Measurements from ENCODE around the gene KLK14.

DNA sequence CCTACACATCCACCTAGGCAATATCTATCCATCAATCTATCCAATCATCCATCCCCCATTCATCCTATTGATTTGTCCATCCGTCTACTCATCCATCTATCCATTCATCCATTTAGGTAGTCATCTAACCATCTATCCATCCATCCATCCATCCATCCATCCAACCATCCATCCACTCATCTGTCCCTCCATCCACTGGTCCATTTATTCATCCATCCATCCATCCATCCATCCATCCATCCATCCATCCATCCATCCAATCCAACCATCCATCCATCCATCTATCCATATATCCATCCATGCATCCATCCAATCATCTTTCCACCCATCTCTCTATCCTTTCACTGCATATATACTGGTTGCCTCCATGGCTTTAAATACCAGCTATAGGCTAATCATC, 21.7 kb downstream of the KLK14 start:
- TF ChIP-seq, protein P1, sequence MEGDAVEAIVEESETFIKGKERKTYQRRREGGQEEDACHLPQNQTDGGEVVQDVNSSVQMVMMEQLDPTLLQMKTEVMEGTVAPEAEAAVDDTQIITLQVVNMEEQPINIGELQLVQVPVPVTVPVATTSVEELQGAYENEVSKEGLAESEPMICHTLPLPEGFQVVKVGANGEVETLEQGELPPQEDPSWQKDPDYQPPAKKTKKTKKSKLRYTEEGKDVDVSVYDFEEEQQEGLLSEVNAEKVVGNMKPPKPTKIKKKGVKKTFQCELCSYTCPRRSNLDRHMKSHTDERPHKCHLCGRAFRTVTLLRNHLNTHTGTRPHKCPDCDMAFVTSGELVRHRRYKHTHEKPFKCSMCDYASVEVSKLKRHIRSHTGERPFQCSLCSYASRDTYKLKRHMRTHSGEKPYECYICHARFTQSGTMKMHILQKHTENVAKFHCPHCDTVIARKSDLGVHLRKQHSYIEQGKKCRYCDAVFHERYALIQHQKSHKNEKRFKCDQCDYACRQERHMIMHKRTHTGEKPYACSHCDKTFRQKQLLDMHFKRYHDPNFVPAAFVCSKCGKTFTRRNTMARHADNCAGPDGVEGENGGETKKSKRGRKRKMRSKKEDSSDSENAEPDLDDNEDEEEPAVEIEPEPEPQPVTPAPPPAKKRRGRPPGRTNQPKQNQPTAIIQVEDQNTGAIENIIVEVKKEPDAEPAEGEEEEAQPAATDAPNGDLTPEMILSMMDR (IDR thresholded peaks at IDR 0.05 in 2 of 3, conservative IDR thresholded peaks at IDR 0.05 in 1 of 3; ENCODE audit: control insufficient read depth in 2 of 3, extremely low read depth in 1 of 3, insufficient read depth in 1 of 3, low read depth in 3 of 3, low read length in 3 of 3) = no peak
- TF ChIP-seq, protein P2, sequence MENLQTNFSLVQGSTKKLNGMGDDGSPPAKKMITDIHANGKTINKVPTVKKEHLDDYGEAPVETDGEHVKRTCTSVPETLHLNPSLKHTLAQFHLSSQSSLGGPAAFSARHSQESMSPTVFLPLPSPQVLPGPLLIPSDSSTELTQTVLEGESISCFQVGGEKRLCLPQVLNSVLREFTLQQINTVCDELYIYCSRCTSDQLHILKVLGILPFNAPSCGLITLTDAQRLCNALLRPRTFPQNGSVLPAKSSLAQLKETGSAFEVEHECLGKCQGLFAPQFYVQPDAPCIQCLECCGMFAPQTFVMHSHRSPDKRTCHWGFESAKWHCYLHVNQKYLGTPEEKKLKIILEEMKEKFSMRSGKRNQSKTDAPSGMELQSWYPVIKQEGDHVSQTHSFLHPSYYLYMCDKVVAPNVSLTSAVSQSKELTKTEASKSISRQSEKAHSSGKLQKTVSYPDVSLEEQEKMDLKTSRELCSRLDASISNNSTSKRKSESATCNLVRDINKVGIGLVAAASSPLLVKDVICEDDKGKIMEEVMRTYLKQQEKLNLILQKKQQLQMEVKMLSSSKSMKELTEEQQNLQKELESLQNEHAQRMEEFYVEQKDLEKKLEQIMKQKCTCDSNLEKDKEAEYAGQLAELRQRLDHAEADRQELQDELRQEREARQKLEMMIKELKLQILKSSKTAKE (IDR thresholded peaks at IDR 0.05; ENCODE audit: low read depth, poor library complexity, severe bottlenecking) = no peak
- TF ChIP-seq HCFC1 (IDR thresholded peaks at IDR 0.05; ENCODE audit: low read length) (no peak), PAX8 (IDR thresholded peaks at IDR 0.05) (no peak), BRCA1 (IDR thresholded peaks at IDR 0.05; ENCODE audit: low read depth, low read length) (no peak), ZSCAN29 (IDR thresholded peaks at IDR 0.05) (no peak), POLR2A (IDR thresholded peaks at IDR 0.05; ENCODE audit: low read depth, low read length) (no peak), ZNF384 (IDR thresholded peaks at IDR 0.05; ENCODE audit: borderline replicate concordance, low read depth, low read length) (no peak), MEF2B (IDR thresholded peaks at IDR 0.05; ENCODE audit: partially characterized antibody, poor library complexity, severe bottlenecking) (no peak)
- TF ChIP-seq, protein P3, sequence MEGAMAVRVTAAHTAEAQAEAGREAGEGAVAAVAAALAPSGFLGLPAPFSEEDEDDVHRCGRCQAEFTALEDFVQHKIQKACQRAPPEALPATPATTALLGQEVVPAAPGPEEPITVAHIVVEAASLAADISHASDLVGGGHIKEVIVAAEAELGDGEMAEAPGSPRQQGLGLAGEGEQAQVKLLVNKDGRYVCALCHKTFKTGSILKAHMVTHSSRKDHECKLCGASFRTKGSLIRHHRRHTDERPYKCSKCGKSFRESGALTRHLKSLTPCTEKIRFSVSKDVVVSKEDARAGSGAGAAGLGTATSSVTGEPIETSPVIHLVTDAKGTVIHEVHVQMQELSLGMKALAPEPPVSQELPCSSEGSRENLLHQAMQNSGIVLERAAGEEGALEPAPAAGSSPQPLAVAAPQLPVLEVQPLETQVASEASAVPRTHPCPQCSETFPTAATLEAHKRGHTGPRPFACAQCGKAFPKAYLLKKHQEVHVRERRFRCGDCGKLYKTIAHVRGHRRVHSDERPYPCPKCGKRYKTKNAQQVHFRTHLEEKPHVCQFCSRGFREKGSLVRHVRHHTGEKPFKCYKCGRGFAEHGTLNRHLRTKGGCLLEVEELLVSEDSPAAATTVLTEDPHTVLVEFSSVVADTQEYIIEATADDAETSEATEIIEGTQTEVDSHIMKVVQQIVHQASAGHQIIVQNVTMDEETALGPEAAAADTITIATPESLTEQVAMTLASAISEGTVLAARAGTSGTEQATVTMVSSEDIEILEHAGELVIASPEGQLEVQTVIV (IDR thresholded peaks at IDR 0.05; ENCODE audit: borderline replicate concordance, partially characterized antibody) = no peak
- TF ChIP-seq, protein P4, sequence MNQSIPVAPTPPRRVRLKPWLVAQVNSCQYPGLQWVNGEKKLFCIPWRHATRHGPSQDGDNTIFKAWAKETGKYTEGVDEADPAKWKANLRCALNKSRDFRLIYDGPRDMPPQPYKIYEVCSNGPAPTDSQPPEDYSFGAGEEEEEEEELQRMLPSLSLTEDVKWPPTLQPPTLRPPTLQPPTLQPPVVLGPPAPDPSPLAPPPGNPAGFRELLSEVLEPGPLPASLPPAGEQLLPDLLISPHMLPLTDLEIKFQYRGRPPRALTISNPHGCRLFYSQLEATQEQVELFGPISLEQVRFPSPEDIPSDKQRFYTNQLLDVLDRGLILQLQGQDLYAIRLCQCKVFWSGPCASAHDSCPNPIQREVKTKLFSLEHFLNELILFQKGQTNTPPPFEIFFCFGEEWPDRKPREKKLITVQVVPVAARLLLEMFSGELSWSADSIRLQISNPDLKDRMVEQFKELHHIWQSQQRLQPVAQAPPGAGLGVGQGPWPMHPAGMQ (IDR thresholded peaks at IDR 0.05; ENCODE audit: borderline replicate concordance) = no peak
- TF ChIP-seq, protein P5, sequence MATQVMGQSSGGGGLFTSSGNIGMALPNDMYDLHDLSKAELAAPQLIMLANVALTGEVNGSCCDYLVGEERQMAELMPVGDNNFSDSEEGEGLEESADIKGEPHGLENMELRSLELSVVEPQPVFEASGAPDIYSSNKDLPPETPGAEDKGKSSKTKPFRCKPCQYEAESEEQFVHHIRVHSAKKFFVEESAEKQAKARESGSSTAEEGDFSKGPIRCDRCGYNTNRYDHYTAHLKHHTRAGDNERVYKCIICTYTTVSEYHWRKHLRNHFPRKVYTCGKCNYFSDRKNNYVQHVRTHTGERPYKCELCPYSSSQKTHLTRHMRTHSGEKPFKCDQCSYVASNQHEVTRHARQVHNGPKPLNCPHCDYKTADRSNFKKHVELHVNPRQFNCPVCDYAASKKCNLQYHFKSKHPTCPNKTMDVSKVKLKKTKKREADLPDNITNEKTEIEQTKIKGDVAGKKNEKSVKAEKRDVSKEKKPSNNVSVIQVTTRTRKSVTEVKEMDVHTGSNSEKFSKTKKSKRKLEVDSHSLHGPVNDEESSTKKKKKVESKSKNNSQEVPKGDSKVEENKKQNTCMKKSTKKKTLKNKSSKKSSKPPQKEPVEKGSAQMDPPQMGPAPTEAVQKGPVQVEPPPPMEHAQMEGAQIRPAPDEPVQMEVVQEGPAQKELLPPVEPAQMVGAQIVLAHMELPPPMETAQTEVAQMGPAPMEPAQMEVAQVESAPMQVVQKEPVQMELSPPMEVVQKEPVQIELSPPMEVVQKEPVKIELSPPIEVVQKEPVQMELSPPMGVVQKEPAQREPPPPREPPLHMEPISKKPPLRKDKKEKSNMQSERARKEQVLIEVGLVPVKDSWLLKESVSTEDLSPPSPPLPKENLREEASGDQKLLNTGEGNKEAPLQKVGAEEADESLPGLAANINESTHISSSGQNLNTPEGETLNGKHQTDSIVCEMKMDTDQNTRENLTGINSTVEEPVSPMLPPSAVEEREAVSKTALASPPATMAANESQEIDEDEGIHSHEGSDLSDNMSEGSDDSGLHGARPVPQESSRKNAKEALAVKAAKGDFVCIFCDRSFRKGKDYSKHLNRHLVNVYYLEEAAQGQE (IDR thresholded peaks at IDR 0.05; ENCODE audit: low read depth, low read length) = no peak
